ENCODE measurements around the gene PRKAR2B.

DNA sequence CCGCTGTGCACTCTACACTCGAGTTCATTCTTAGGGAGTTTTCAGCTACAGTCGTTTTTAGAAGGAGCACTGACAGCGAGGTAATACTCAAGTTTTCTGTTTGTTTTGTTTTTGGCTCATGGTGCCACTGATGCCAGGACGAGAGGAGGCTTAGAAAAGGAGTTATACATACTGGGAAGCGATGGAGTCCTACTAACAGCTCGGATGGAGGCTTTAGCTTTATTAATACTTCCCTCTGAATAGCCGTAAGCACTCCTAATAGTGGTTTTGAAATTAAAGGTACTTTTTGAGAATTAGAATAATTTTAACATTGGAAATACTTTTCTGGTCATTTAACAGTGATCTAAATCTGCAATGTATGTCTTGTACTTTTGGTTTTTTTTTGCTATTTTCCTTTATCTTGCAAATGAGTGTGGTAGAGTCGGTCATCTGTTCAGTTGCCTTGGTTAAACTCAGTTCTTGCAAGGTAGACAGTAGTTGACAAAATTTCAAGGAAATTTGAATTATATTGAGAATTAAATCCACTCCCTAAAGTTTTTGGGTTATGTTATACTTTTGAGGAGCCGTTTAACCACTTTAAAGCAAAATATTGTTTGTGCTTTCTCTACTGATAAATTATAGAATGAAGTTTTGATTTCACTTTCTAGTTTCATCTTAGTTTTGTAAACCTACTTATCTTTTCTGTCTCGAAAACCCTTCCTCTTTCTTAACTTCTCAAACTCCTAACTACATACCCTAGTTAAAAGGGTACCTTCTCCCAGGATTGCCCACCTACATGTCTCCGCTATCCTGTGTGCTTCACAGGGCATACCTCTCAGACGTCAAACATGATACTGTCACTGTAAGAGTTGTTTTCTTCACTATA, 125.8 kb downstream of the PRKAR2B start:
- TF ChIP-seq RAD21 (IDR thresholded peaks at IDR 0.05; ENCODE audit: low read length) (no peak), RCOR1 (IDR thresholded peaks at IDR 0.05; ENCODE audit: insufficient replicate concordance, low read length) (no peak), POLR2A (IDR thresholded peaks at IDR 0.05; ENCODE audit: low read depth, low read length) (no peak), MAFK (IDR thresholded peaks at IDR 0.05; ENCODE audit: low read depth, low read length) (no peak), SMC3 (IDR thresholded peaks at IDR 0.05; ENCODE audit: low read depth, low read length) (no peak), CHD1 (IDR thresholded peaks at IDR 0.05; ENCODE audit: low read depth, low read length) (no peak), MXI1 (IDR thresholded peaks at IDR 0.05; ENCODE audit: borderline replicate concordance, low read depth, low read length) (no peak), FOS (IDR thresholded peaks at IDR 0.05; ENCODE audit: low read depth, low read length) (no peak), BHLHE40 (IDR thresholded peaks at IDR 0.05; ENCODE audit: low read depth, low read length) (no peak)
- TF ChIP-seq, protein P1, sequence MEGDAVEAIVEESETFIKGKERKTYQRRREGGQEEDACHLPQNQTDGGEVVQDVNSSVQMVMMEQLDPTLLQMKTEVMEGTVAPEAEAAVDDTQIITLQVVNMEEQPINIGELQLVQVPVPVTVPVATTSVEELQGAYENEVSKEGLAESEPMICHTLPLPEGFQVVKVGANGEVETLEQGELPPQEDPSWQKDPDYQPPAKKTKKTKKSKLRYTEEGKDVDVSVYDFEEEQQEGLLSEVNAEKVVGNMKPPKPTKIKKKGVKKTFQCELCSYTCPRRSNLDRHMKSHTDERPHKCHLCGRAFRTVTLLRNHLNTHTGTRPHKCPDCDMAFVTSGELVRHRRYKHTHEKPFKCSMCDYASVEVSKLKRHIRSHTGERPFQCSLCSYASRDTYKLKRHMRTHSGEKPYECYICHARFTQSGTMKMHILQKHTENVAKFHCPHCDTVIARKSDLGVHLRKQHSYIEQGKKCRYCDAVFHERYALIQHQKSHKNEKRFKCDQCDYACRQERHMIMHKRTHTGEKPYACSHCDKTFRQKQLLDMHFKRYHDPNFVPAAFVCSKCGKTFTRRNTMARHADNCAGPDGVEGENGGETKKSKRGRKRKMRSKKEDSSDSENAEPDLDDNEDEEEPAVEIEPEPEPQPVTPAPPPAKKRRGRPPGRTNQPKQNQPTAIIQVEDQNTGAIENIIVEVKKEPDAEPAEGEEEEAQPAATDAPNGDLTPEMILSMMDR (conservative IDR thresholded peaks at IDR 0.05; ENCODE audit: low read depth, low read length): no peak
- TF ChIP-seq, protein P2, sequence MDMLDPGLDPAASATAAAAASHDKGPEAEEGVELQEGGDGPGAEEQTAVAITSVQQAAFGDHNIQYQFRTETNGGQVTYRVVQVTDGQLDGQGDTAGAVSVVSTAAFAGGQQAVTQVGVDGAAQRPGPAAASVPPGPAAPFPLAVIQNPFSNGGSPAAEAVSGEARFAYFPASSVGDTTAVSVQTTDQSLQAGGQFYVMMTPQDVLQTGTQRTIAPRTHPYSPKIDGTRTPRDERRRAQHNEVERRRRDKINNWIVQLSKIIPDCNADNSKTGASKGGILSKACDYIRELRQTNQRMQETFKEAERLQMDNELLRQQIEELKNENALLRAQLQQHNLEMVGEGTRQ (IDR thresholded peaks at IDR 0.05; ENCODE audit: low read depth, low read length): no peak

All from IMR-90 (cell line).